ENCODE results near the gene RCBTB2. TPM values are rescaled to one million over a fixed set of nuclear protein-coding genes. Genes with fewer than 3 reads are reported as not detected.

Gene RCBTB2
- polyA plus RNA-seq, 3 donors, result 55.5 to 100 (median 64.4) TPM

- no peak overlapping the region for H2AFZ ChIP-seq (ENCODE audit: insufficient read depth, low read depth, low read length, poor library complexity, severe bottlenecking)
- no peaks in the 10 kb centered on the region for H3K79me2 ChIP-seq (ENCODE audit: insufficient read depth, low read length)
- Mint-ChIP-seq H3K4me3 (no peak overlapping the region), H3K36me3 (peaks cover 11 to 13% of the 10 kb centered on the region in 2 donors), H3K27me3 (ENCODE audit: low read depth in 3 of 3) (no peaks in the 10 kb centered on the region), H3K27ac (no peak overlapping the region), H3K4me1 (peaks cover 36% of the 10 kb centered on the region), H3K9me3 (peaks cover 13 to 45% (median 27%) of the 10 kb centered on the region in 7 donors)
- no peaks in the 10 kb centered on the region for H4K20me1 ChIP-seq (ENCODE audit: insufficient read depth, low read length)
- H3K36me3 ChIP-seq (replicated peaks in 1 of 2; ENCODE audit: control insufficient read depth in 1 of 2, insufficient read depth in 2 of 2, low read length in 2 of 2), result no peaks in the 10 kb centered on the region
- TF ChIP-seq CTCF (IDR thresholded peaks at IDR 0.05), result no peak
- intact Hi-C loops (cut with micrococcal nuclease), result no loop called here
- H3K27me3 ChIP-seq (ENCODE audit: control insufficient read depth in 2 of 2, insufficient read depth in 2 of 2, low read length in 2 of 2), result no peaks in the 10 kb centered on the region
- H3K27ac ChIP-seq (ENCODE audit: low read depth in 1 of 2, low read length in 2 of 2), result peak overlapping the region in 1 of 2 donors; percentile 77
- no peak overlapping the region for H3K4me3 ChIP-seq (replicated peaks in 1 of 3; ENCODE audit: low read depth in 2 of 3, low read length in 3 of 3)
- peaks cover 10 to 39% of the 10 kb centered on the region in 2 donors for H3K4me1 ChIP-seq (ENCODE audit: control insufficient read depth in 1 of 2, insufficient read depth in 2 of 2, low read length in 2 of 2)
- peaks cover 16 to 28% of the 10 kb centered on the region in 2 donors for H3K9me3 ChIP-seq (replicated peaks in 1 of 2; ENCODE audit: control insufficient read depth in 1 of 2, insufficient read depth in 1 of 2, low read length in 2 of 2)
- H3K4me2 ChIP-seq (replicated peaks; ENCODE audit: extremely low read depth, low read length, poor library complexity, severe bottlenecking), result no peak overlapping the region
- H3K9ac ChIP-seq (ENCODE audit: insufficient read depth, low read length, poor library complexity, severe bottlenecking), result no peak overlapping the region
- no peak for DNase-seq
These were observed 22.6 kb upstream of the RCBTB2 start for GRCh38 chr13:48555441-48555840.

GRCh38 chr13:48551329-48551728 is 18.4 kb upstream of the RCBTB2 start:
- H3K9me3 Mint-ChIP-seq, result peaks cover 12 to 40% (median 26%) of the 10 kb centered on the region in 7 donors
- no peak overlapping the region for H3K27ac Mint-ChIP-seq
- Histone ChIP-seq H3K4me1 (ENCODE audit: control insufficient read depth in 1 of 2, insufficient read depth in 2 of 2, low read length in 2 of 2) (peaks cover 23 to 32% of the 10 kb centered on the region in 2 donors), H3K9ac (ENCODE audit: insufficient read depth, low read length, poor library complexity, severe bottlenecking) (no peak overlapping the region), H3K36me3 (replicated peaks in 1 of 2; ENCODE audit: control insufficient read depth in 1 of 2, insufficient read depth in 2 of 2, low read length in 2 of 2) (no peaks in the 10 kb centered on the region), H3K79me2 (ENCODE audit: insufficient read depth, low read length) (no peaks in the 10 kb centered on the region), H3K4me3 (replicated peaks in 1 of 3; ENCODE audit: low read depth in 2 of 3, low read length in 3 of 3) (no peak overlapping the region), H4K20me1 (ENCODE audit: insufficient read depth, low read length) (no peaks in the 10 kb centered on the region), H3K27ac (ENCODE audit: low read depth in 1 of 2, low read length in 2 of 2) (no peak overlapping the region), H2AFZ (ENCODE audit: insufficient read depth, low read depth, low read length, poor library complexity, severe bottlenecking) (no peak overlapping the region), H3K27me3 (ENCODE audit: control insufficient read depth in 2 of 2, insufficient read depth in 2 of 2, low read length in 2 of 2) (no peaks in the 10 kb centered on the region), H3K4me2 (replicated peaks; ENCODE audit: extremely low read depth, low read length, poor library complexity, severe bottlenecking) (no peak overlapping the region), H3K9me3 (replicated peaks in 1 of 2; ENCODE audit: control insufficient read depth in 1 of 2, insufficient read depth in 1 of 2, low read length in 2 of 2) (peaks cover 16 to 29% of the 10 kb centered on the region in 2 donors)
- H3K36me3 Mint-ChIP-seq, result peaks cover 2 to 8% of the 10 kb centered on the region in 2 donors
- H3K4me3 Mint-ChIP-seq, result no peak overlapping the region
- no peak for TF ChIP-seq CTCF (IDR thresholded peaks at IDR 0.05)
- DNase-seq, result no peak
- no peaks in the 10 kb centered on the region for H3K27me3 Mint-ChIP-seq (ENCODE audit: low read depth in 3 of 3)
- WGBS (ENCODE audit: insufficient coverage), result no CpG with 5 or more reads among the region's 1 CpG
- intact Hi-C loops (cut with micrococcal nuclease), result no loop called here
- H3K4me1 Mint-ChIP-seq, result peaks cover 24% of the 10 kb centered on the region
